Tibial nerve (tissue), 4 donors: Measurements from ENCODE around the gene DNAJB1. TPM values are rescaled to one million over a fixed set of nuclear protein-coding genes. Genes with fewer than 3 reads are reported as not detected.

ENCODE experiments used
- DNase-seq, 2 donors: peaks; one replicate each; pipeline ENCODE4 v3.0.0-alpha.2; 2019; ENCODE audit warnings: low spot score in 2 of 2
- H3K27ac ChIP-seq, 4 donors: fragments of 200-600 bp; sonication (generic) in 3 of 4; one replicate each; pipeline ENCODE4 v1.5.1; 2017 to 2019; ENCODE audit warnings: mild to moderate bottlenecking in 1 of 4
- H3K27me3 ChIP-seq, 2 donors: fragments of 200-600 bp; sonication (generic) in 1 of 2; one replicate each; pipeline versions ENCODE4 v1.5.1 to v1.6.0; 2017 to 2019
- H3K36me3 ChIP-seq, 3 donors: fragments of 200-600 bp; sonication (generic); one replicate each; pipeline ENCODE4 v1.5.1; 2018 to 2019
- H3K4me1 ChIP-seq, 4 donors: fragments of 200-600 bp; sonication (generic) in 3 of 4; one replicate each; pipeline ENCODE4 v1.5.1; 2017 to 2019
- H3K4me3 ChIP-seq, 4 donors: fragments of 200-600 bp; sonication (generic) in 3 of 4; one replicate each; pipeline ENCODE4 v1.5.1; 2017 to 2019; ENCODE audit warnings: mild to moderate bottlenecking in 1 of 4, moderate library complexity in 1 of 4
- H3K9me3 ChIP-seq, 4 donors: fragments of 200-600 bp; sonication (generic) in 3 of 4; one replicate each; pipeline ENCODE4 v1.5.1; 2017 to 2019
- CTCF ChIP-seq, 5 experiments: fragments of 200-600 bp in 3 of 5; fragments of 450-650 bp in 2 of 5; sonication (generic) in 3 of 5; IDR thresholded peaks; one replicate each; pipeline ENCODE4 v1.5.1; 2016 to 2019; ENCODE audit warnings: antibody characterized with exemption in 5 of 5, mild to moderate bottlenecking in 3 of 5, moderate library complexity in 2 of 5
- EP300 ChIP-seq, 2 donors: sonication (generic); formaldehyde crosslinking; IDR thresholded peaks; one replicate each; pipeline ENCODE4 v1.6.1; 2017; ENCODE audit warnings: antibody characterized with exemption in 2 of 2, mild to moderate bottlenecking in 1 of 2
- POLR2A ChIP-seq, 2 donors: fragments of 450-650 bp; IDR thresholded peaks; one replicate each; pipeline ENCODE4 v1.6.1; 2017; ENCODE audit warnings: antibody characterized with exemption in 2 of 2, mild to moderate bottlenecking in 2 of 2, moderate library complexity in 2 of 2
- WGBS, 2 donors: methylation state at CpG; one replicate each; pipeline ENCODE4 v1.1.5; 2018; 5-methylcytosine and 5-hydroxymethylcytosine counted together
- total RNA-seq, 4 donors: library from RNA; depleted of rRNA; stranded (reverse); fragments of >200 nt; gene quantifications; one replicate each; pipeline ENCODE4 v1.1.0, GENCODE V29; 2016

DNAJB1 gene
- total RNA-seq, 4 donors from 2014 or later: 48.9 to 132 (median 73.9) TPM

- H3K9me3 ChIP-seq: no peaks in the 10 kb centered on the region
- peak overlapping the region; percentile 95 to 100 (median 100) for H3K27ac ChIP-seq
- H3K36me3 ChIP-seq: peaks cover 0 to 21% (median 18%) of the 10 kb centered on the region in 3 donors
- peaks cover 2 to 45% (median 33%) of the 10 kb centered on the region in 4 donors for H3K4me1 ChIP-seq
- TF ChIP-seq CTCF (IDR thresholded peaks at IDR 0.05) (no peak), POLR2A (IDR thresholded peaks at IDR 0.05) (no peak), EP300 (IDR thresholded peaks at IDR 0.05) (no peak)
- 89 to 92% methylated on average over 22 of the region's 22 CpGs for WGBS, 2 donors
- no peak overlapping the region for H3K4me3 ChIP-seq
- no peaks in the 10 kb centered on the region for H3K27me3 ChIP-seq
- no peak for DNase-seq
Observed at GRCh38 chr19:14519245-14519859, 1.2 kb upstream of the DNAJB1 start.

DNA sequence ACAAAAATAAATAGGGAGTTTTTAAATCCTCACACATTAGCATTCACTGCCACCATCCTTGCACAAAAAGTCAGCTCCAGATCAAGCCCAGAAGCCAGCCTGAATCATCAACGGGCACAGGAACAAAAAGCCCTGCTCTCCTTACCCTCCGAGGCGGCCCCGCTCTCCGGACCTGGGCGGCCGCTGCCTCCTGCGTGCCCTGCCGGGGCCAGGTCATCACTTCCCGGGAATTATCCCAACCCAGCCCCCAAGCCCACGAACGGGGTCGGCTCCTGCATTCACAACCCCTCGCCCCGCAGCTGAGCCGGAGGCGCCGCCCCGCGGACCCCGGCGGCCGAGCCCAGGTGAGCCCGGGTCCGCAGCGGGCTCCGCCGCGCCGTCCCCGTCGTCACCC is 754 bp downstream of the DNAJB1 start:
- Histone ChIP-seq H3K9me3 (no peaks in the 10 kb centered on the region), H3K27me3 (no peaks in the 10 kb centered on the region), H3K4me3 (peak overlapping the region; percentile 71 to 100 (median 92)), H3K4me1 (peaks cover 2 to 48% (median 33%) of the 10 kb centered on the region in 4 donors), H3K27ac (peak overlapping the region; percentile 100), H3K36me3 (peaks cover 0 to 31% (median 18%) of the 10 kb centered on the region in 3 donors)
- no peak for TF ChIP-seq EP300 (IDR thresholded peaks at IDR 0.05)
- TF ChIP-seq CTCF (IDR thresholded peaks at IDR 0.05): no peak
- no peak for TF ChIP-seq POLR2A (IDR thresholded peaks at IDR 0.05)
- no peak for DNase-seq
- WGBS, 2 donors: 0 to 1% methylated on average over 10 to 20 of the region's 32 CpGs

DNA sequence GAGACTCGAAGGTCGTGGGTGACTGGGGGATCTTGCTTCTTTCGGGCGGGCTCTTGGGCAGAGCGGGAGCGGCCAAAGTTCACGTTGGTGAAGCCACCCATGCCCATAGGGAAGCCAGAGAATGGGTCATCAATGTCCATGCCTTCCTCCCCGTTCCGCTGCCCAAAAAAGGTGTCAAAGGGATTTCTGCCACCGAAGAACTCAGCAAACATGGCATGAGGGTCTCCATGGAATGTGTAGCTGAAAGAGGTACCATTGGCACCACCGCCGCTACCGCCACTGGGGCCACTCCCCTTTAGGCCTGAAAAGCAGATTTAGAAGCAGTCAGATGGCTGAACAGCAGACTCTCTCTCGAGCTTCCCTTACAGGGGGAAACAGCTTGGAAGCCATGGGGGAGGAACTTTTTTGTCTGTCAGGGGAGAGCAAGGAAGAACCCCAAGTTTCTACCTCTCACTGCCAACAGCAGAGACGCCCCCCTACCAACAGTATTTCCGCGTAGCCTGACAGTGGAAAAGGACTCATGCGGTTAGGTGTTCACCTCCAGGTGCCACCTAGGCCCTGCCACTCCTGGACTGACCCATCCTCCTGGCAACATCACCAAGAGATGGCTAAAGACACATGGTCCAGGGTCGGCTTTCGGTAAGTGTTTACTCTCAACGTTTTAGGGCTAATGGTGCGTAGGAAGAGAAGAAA is 1.3 kb downstream of the DNAJB1 start:
- H3K4me3 ChIP-seq: peak overlapping the region; percentile 71 to 100 (median 92)
- TF ChIP-seq POLR2A (IDR thresholded peaks at IDR 0.05): no peak
- TF ChIP-seq CTCF (IDR thresholded peaks at IDR 0.05): no peak
- no peak for TF ChIP-seq EP300 (IDR thresholded peaks at IDR 0.05)
- 27 to 29% methylated on average over 22 of the region's 22 CpGs for WGBS, 2 donors
- H3K36me3 ChIP-seq: peaks cover 0 to 31% (median 18%) of the 10 kb centered on the region in 3 donors
- DNase-seq: no peak
- peaks cover 2 to 48% (median 33%) of the 10 kb centered on the region in 4 donors for H3K4me1 ChIP-seq
- H3K27me3 ChIP-seq: no peaks in the 10 kb centered on the region
- H3K27ac ChIP-seq: peak overlapping the region; percentile 100
- H3K9me3 ChIP-seq: no peaks in the 10 kb centered on the region

DNA sequence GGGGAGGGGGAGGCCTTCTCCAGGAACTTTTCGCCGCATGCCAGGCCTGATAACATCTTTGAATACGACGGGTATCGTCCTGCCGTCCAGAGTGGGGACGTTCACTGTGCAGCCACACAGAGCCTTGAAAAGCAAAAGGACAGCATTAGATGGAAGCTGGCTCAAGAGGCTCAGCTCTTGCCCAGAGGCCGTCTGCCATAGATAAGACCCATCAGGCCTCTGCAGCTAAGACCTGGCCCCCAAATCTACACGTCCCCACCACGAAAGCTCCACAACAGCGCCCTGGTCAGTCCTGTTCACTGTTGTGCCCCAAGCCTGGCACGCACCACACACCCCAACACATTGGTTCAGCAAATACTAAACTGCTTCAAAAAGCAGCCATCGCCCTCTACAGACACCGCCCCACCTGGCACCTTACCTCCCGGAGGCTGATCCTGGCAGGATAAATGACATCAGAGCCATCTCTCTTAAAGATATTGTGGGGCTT is 2.1 kb downstream of the DNAJB1 start:
- DNase-seq: no peak
- Histone ChIP-seq H3K4me3 (peak overlapping the region; percentile 71 to 100 (median 92)), H3K9me3 (no peaks in the 10 kb centered on the region), H3K4me1 (peaks cover 2 to 51% (median 35%) of the 10 kb centered on the region in 4 donors), H3K36me3 (peaks cover 0 to 31% (median 18%) of the 10 kb centered on the region in 3 donors), H3K27me3 (no peaks in the 10 kb centered on the region), H3K27ac (peak overlapping the region; percentile 100)
- TF ChIP-seq CTCF (IDR thresholded peaks at IDR 0.05) (no peak), POLR2A (IDR thresholded peaks at IDR 0.05) (no peak), EP300 (IDR thresholded peaks at IDR 0.05) (no peak)
- 77 to 80% methylated on average over 13 to 15 of the region's 15 CpGs for WGBS, 2 donors
